ENCODE measurements around the gene TIMM10.

TIMM10 gene

GRCh38 chr11:57483562-57483918 is 47.0 kb downstream of the TIMM10 start:
- no peak for DNase-seq (ENCODE audit: low read depth in 3 of 3)

GRCh38 chr11:57482782-57483561 is 47.6 kb downstream of the TIMM10 start:
- peak; percentile 56 to 67 (median 58) for DNase-seq (ENCODE audit: low read depth in 3 of 3)

GRCh38 chr11:57481915-57482781 is 48.4 kb downstream of the TIMM10 start:
- no peak for DNase-seq (ENCODE audit: low read depth in 3 of 3)

- no peak for DNase-seq (ENCODE audit: low read depth in 3 of 3)
These were observed 49.2 kb downstream of the TIMM10 start for GRCh38 chr11:57481315-57481714.

- DNase-seq (ENCODE audit: low read depth in 3 of 3), result peak; percentile 51 to 59 (median 56)
These were observed 50.0 kb downstream of the TIMM10 start for GRCh38 chr11:57480409-57481137.

GRCh38 chr11:57479911-57480310 is 50.6 kb downstream of the TIMM10 start:
- no peak for DNase-seq (ENCODE audit: low read depth in 3 of 3)

GRCh38 chr11:57479021-57479663 is 51.4 kb downstream of the TIMM10 start:
- DNase-seq (ENCODE audit: low read depth in 3 of 3), result no peak
